HepG2 (cell line): Measurements from ENCODE around the gene ANKRD35. TPM values are rescaled to one million over a fixed set of nuclear protein-coding genes. Genes with fewer than 3 reads are reported as not detected.
A peak's percentile ranks its signal among the peaks of the same experiment; 100 is the strongest.

Experiments used
- ATAC-seq: fragments of 200-7000 bp; cut with Tn5 transposase; 3 replicates; pipeline ENCODE4 v1.9.1; 2020; ENCODE audit warnings: mild to moderate bottlenecking, moderate library complexity
- BruUV-seq: library from RNA; stranded (reverse); fragments of 400-500 nt; replicated peaks from 2 replicates; lab custom pipeline; 2021; lab: Mats Ljungman, UMichigan
- CTCF ChIA-PET: fragments of 300-600 bp; formaldehyde crosslinking; extraction: SDS; loops from one replicate; lab custom pipeline; 2021; ENCODE audit warnings: low total read pairs, inconsistent platforms, low intra/inter-chr PET ratio; lab: Yijun Ruan, JAX
- POLR2A ChIA-PET: fragments of 350-600 bp; sonication (Branson Sonifier 250); formaldehyde crosslinking; loops from one replicate; lab custom pipeline; 2020; ENCODE audit warnings: antibody characterized with exemption, inconsistent platforms; lab: Yijun Ruan, JAX
- DNase-seq: peaks from one replicate; pipeline ENCODE4 v3.0.0-alpha.2; 2015; ENCODE audit warnings: low spot score
- FAIRE-seq: peaks from 3 replicates; lab custom pipeline; 2011; peaks lifted over from hg19 to GRCh38; lab: Jason Lieb, UNC
- H2AFZ ChIP-seq: one replicate; pipeline ENCODE4 v1.6.1; 2011; ENCODE audit warnings: low read length, inconsistent platforms
- H3K27ac ChIP-seq: fragments of 300-600 bp; 3 replicates; pipeline ENCODE4 v1.8.0; 2011; ENCODE audit warnings: mixed run types, mild to moderate bottlenecking, mixed read lengths, low read length, inconsistent platforms; ENCODE audit not compliant: insufficient read depth; ENCODE audit errors: extremely low read length
- H3K27me3 ChIP-seq, 2 experiments: fragments of 200-600 bp in 1 of 2; 2 replicates in 1 of 2; 3 replicates in 1 of 2; pipeline versions ENCODE4 v1.6.0 to v1.8.0; 2011; ENCODE audit warnings: low read length in 2 of 2, mild to moderate bottlenecking in 2 of 2, moderate library complexity in 2 of 2, inconsistent platforms in 1 of 2; ENCODE audit not compliant: insufficient read depth in 2 of 2, control insufficient read depth in 1 of 2
- H3K36me3 ChIP-seq, 2 experiments: fragments of 200-600 bp in 1 of 2; replicated peaks in 1 of 2; 2 replicates in 1 of 2; 3 replicates in 1 of 2; pipeline versions ENCODE4 v1.5.1 to v1.8.0; 2011; ENCODE audit warnings: low read length in 2 of 2, inconsistent platforms in 1 of 2; ENCODE audit not compliant: insufficient read depth in 2 of 2, control insufficient read depth in 1 of 2
- H3K4me1 ChIP-seq: 2 replicates; pipeline ENCODE4 v1.5.1; 2012; ENCODE audit warnings: low read length, inconsistent platforms; ENCODE audit not compliant: insufficient read depth
- H3K4me2 ChIP-seq: 2 replicates; pipeline ENCODE4 v1.6.0; 2011; ENCODE audit warnings: low read depth, low read length, inconsistent platforms
- H3K4me3 ChIP-seq, 3 experiments: fragments of 200-600 bp in 1 of 3; sonication (generic), shearing (Covaris generic) in 1 of 3; replicated peaks in 1 of 3; 2 replicates each; pipeline ENCODE4 v1.5.1; 2011 to 2016; ENCODE audit warnings: low read length in 3 of 3, inconsistent platforms in 2 of 3, low read depth in 2 of 3, mild to moderate bottlenecking in 2 of 3, control low read depth in 1 of 3, mixed read lengths in 1 of 3; ENCODE audit not compliant: insufficient read depth in 1 of 3
- H3K79me2 ChIP-seq: one replicate; pipeline ENCODE4 v1.6.1; 2011; ENCODE audit warnings: low read length, inconsistent platforms; ENCODE audit not compliant: insufficient read depth
- H3K9ac ChIP-seq: 2 replicates; pipeline ENCODE4 v1.6.0; 2011; ENCODE audit warnings: mild to moderate bottlenecking, low read depth, low read length, inconsistent platforms; ENCODE audit not compliant: insufficient read depth
- H3K9me3 ChIP-seq: 2 replicates; pipeline ENCODE4 v1.5.1; 2012; ENCODE audit warnings: mild to moderate bottlenecking, low read length
- H4K20me1 ChIP-seq: 2 replicates; pipeline ENCODE4 v1.6.0; 2011; ENCODE audit warnings: inconsistent platforms, mild to moderate bottlenecking, low read length, moderate library complexity; ENCODE audit not compliant: insufficient read depth
- CEBPZ ChIP-seq: IDR thresholded peaks from 2 replicates; pipeline ENCODE4 v1.6.1; 2012; ENCODE audit warnings: low read length, improper control_type of control experiment
- HMG20A ChIP-seq: IDR thresholded peaks from 2 replicates; pipeline ENCODE4 v1.6.1; 2016; ENCODE audit warnings: borderline replicate concordance
- PHF8 ChIP-seq: sonication (generic); formaldehyde crosslinking; IDR thresholded peaks from 2 replicates; pipeline ENCODE4 v1.5.0; 2020; ENCODE audit warnings: missing genetic modification reagents
- SOX13 ChIP-seq, 3 experiments: fragments of 450-650 bp in 1 of 3; sonication (generic) in 1 of 3; formaldehyde crosslinking in 1 of 3; IDR thresholded peaks in 2 of 3; conservative IDR thresholded peaks in 1 of 3; 2 replicates each; pipeline versions ENCODE4 v1.5.0 to v1.6.1; 2016 to 2020; ENCODE audit warnings: antibody characterized with exemption in 1 of 3, mild to moderate bottlenecking in 1 of 3, missing compliant biosample characterization in 1 of 3, missing genetic modification reagents in 1 of 3, moderate library complexity in 1 of 3
- ZNF44 ChIP-seq: sonication (generic); formaldehyde crosslinking; IDR thresholded peaks from 2 replicates; pipeline ENCODE4 v1.5.1; 2020; ENCODE audit warnings: mild to moderate bottlenecking, missing genetic modification reagents
- WGBS: methylation state at CpG from one replicate; pipeline ENCODE4 v1.1.6; 2017; ENCODE audit warnings: low lambda C conversion rate; 5-methylcytosine and 5-hydroxymethylcytosine counted together
- in situ Hi-C: cut with HindIII; loops from 2 replicates; pipeline ENCODE4 v1.10.0; 2017; ENCODE audit warnings: low pct_unique_long_range_greater_than_20kb; ENCODE audit not compliant: extremely low pct_ligation_motif_present
- intact Hi-C: fragments of 100-400 bp; cut with micrococcal nuclease; formaldehyde crosslinking; loops from one replicate; pipeline ENCODE4 v1.10.0; 2022; ENCODE audit not compliant: unreplicated experiment
- polyA plus RNA-seq, 8 experiments: library from polyadenylated mRNA; depleted of rRNA in 3 of 8; stranded (reverse) in 7 of 8; unstranded in 1 of 8; fragments of >200 nt; fragmentation: Illumina TruSeq in 4 of 8; extraction: Trizol in 4 of 8; gene quantifications; 2 replicates each; pipeline versions ENCODE4 v1.2.1 to v1.2.3, GENCODE V29; 2011 to 2016; ENCODE audit warnings: low read depth in 4 of 8, missing spikeins in 1 of 8, mixed read lengths in 1 of 8; ENCODE audit not compliant: insufficient read depth in 1 of 8
- total RNA-seq, 5 experiments: library from RNA; depleted of rRNA; stranded (reverse); fragments of >200 nt; fragmentation: Illumina TruSeq; extraction: Trizol; gene quantifications; 2 replicates each; pipeline ENCODE4 v1.2.3, GENCODE V29; 2016; ENCODE audit warnings: low read depth in 1 of 5

Gene ANKRD35
- total and polyA plus RNA-seq, 2 of the 13 experiments (the other 11 are each of a cell fraction or from before 2014, with no cell fraction given): 0.02 TPM; not detected in 1

- Histone ChIP-seq H3K9me3 (no peaks in the 10 kb centered on the region), H3K4me2 (peak overlapping the region; percentile 71), H2AFZ (peak overlapping the region; percentile 47), H3K4me1 (peaks cover 83% of the 10 kb centered on the region), H4K20me1 (no peaks in the 10 kb centered on the region), H3K27ac (peak overlapping the region; percentile 50), H3K79me2 (no peaks in the 10 kb centered on the region), H3K27me3 (no peaks in the 10 kb centered on the region), H3K9ac (peak overlapping the region; percentile 47), H3K36me3 (no peaks in the 10 kb centered on the region), H3K4me3 (no peak overlapping the region; a peak in 1 of 6 replicates)
- POLR2A ChIA-PET: interaction anchor here (1.1 to 2.9 kb wide), 12 partner anchors 17 to 116 kb away, joined by 4 to 29 read pairs (median 6); partner anchors contain the start of genes ANKRD34A, ITGA10, NUDT17 and PEX11B
- in situ Hi-C loops: no loop called here
- CTCF ChIA-PET: interaction anchor here (0.9 to 3.3 kb wide), 6 partner anchors 10 to 122 kb away, joined by 4 to 93 read pairs (median 8); partner anchors contain the start of genes ITGA10, RBM8A and TXNIP
- FAIRE-seq: no peak
- intact Hi-C loops: loop anchor here (5.0 kb wide), 4 partner anchors 34 to 86 kb away; partner anchors contain the start of genes LIX1L, PIAS3 and RBM8A
- TF ChIP-seq PHF8 (CRISPR knock-in tag): 0 out of 2 replicates have a peak, but pooled peaks have one; percentile 8
- TF ChIP-seq SOX13 (IDR thresholded peaks at IDR 0.05): no peak
- TF ChIP-seq SOX13 (CRISPR knock-in tag; conservative IDR thresholded peaks at IDR 0.05 in 1 of 2, IDR thresholded peaks at IDR 0.05 in 1 of 2): peak in 1 of 2 experiments; percentile 62; a peak in 2 of 4 replicates
- no peak for TF ChIP-seq CEBPZ
- TF ChIP-seq HMG20A (CRISPR knock-in tag): no peak
- 0 out of 2 replicates have a peak, but pooled peaks have one; percentile 45 for TF ChIP-seq ZNF44
- WGBS: 24% methylated on average over 1 of the region's 1 CpG
- BruUV-seq: no TSS peak
- DNase-seq: peak; percentile 36
- ATAC-seq: peak; percentile 3; the same call in 1 of the 3 replicates
Observed at GRCh38 chr1:145891143-145891542, 5.5 kb upstream of the ANKRD35 start.
